NCI-H1105 (cell line): Measurements from ENCODE around the gene ZCCHC9.

Experiments
- DNase-seq: peaks from one replicate; lab custom pipeline; 2025; lab: John Stamatoyannopoulos, UW

The ZCCHC9 gene

DNA sequence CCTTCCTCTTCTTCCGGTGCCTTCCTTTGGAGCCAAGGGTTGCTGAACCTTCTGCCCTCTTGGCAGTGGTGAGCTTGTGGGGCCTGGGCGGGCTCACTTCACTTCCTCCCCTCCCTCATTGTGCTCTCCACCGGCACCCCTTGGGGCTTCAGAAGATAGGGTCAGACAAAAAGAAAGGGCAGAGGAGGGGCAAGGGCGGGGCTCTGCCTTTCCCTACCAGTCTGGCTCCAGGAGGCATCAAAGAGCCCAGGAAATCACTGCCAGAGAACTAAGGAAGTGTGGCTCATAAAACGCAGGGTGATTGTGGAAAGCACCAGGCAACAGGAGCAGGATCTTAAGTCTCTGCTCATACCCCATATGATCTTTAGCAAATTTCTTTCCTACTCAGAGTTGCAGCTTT is 57.7 kb downstream of the ZCCHC9 start:
- DNase-seq: no peak

DNA sequence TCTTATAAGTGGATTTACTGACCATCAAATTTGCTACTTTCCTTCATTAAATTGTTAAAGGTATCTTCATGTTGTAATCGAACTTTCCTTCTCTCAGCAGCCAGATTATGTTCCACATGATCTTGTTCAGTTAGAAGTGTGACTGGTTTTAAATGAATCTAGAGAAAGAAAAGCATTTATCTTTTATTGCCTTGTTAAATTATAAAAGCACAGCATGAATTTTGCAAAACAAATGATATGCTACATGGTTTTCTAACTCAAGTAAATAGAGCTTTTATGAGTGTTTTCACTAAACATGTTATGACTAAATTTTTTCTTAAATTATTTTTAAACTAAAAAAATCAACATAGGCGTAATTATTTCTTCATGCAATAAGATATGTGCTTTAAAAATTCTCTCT is 58.5 kb downstream of the ZCCHC9 start:
- DNase-seq: no peak

DNA sequence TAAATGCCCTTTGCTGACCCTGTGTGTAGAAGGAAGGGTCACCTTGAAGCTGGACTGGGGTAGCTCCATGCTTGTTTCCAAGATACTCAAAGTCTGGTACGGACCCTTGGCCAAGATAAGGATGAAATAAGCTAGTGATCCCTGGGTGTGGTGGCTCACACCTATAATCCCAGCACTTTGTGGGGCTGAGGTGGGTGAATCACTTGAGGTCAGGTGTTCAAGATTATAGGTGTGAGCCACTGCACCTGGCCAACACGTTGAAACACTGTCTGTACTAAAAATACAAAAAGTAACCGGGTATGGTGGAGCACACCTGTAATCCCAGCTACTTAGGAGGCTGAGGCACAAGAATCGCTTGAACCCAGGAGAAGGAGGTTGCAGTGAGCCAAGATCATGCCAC is 59.3 kb downstream of the ZCCHC9 start:
- no peak for DNase-seq

- DNase-seq: no peak
These were observed 60.2 kb downstream of the ZCCHC9 start for GRCh38 chr5:81361600-81361999.
